Nephron (organoid): ENCODE results near the gene NDUFS2.

Experiments
- H3K27ac Mint-ChIP-seq, 3 experiments: 2 replicates each; pipeline ENCODE4 v1.8.0; 2020; ENCODE audit warnings: mixed read lengths in 3 of 3, mild to moderate bottlenecking in 2 of 3, moderate library complexity in 1 of 3
- H3K27me3 Mint-ChIP-seq: 2 replicates; pipeline ENCODE4 v1.8.0; 2021; ENCODE audit warnings: low read depth, mild to moderate bottlenecking, moderate library complexity, mixed read lengths
- H3K36me3 Mint-ChIP-seq: 2 replicates; pipeline ENCODE4 v1.8.0; 2020; ENCODE audit warnings: low read depth, mixed read lengths
- H3K4me1 Mint-ChIP-seq: 2 replicates; pipeline ENCODE4 v1.8.0; 2020; ENCODE audit warnings: mixed read lengths
- H3K4me3 Mint-ChIP-seq, 3 experiments: 2 replicates each; pipeline ENCODE4 v1.8.0; 2020; ENCODE audit warnings: mild to moderate bottlenecking in 3 of 3, mixed read lengths in 3 of 3, moderate library complexity in 2 of 3
- H3K9me3 Mint-ChIP-seq: 2 replicates; pipeline ENCODE4 v1.8.0; 2020; ENCODE audit warnings: mixed read lengths
- CTCF ChIP-seq, 3 experiments: fragments of 200-600 bp; sonication (generic); IDR thresholded peaks; one replicate each; pipeline ENCODE4 v1.5.0; 2021; ENCODE audit warnings: antibody characterized with exemption in 3 of 3; ENCODE audit not compliant: unreplicated experiment in 3 of 3

Gene NDUFS2

GRCh38 chr1:161159087-161159912 lies 42.9 kb upstream of the NDUFS2 start, which contains the start of gene USP21:
Gene USP21, plus strand, starts transcription at chr1:161159500. Its CDS starts 1,141 bp downstream, at chr1:161160641.
- TF ChIP-seq CTCF (IDR thresholded peaks at IDR 0.05; ENCODE audit: unreplicated experiment in 3 of 3): peak; percentile 13 to 35 (median 25)

GRCh38 chr1:161159913-161160243 lies 42.3 kb upstream of the NDUFS2 start:
- TF ChIP-seq CTCF (IDR thresholded peaks at IDR 0.05; ENCODE audit: unreplicated experiment in 3 of 3): no peak
- Mint-ChIP-seq H3K27me3 (no peaks in the 10 kb centered on the region), H3K4me3 (peak overlapping the region; percentile 91 to 96 (median 92)), H3K4me1 (peaks cover 54% of the 10 kb centered on the region), H3K36me3 (peaks cover 68% of the 10 kb centered on the region), H3K9me3 (no peaks in the 10 kb centered on the region), H3K27ac (peak overlapping the region; percentile 88 to 95 (median 91))

More at GRCh38 chr1:161159087-161159912, 42.9 kb upstream of the NDUFS2 start, which contains the start of gene USP21:
- Mint-ChIP-seq H3K4me1 (peaks cover 55% of the 10 kb centered on the region), H3K27me3 (no peaks in the 10 kb centered on the region), H3K9me3 (no peaks in the 10 kb centered on the region), H3K27ac (peak within 1 kb of the TSS; percentile 88 to 95 (median 91)), H3K4me3 (peak within 1 kb of the TSS; percentile 91 to 96 (median 92)), H3K36me3 (peaks cover 66% of the 10 kb centered on the region)

GRCh38 chr1:161160671-161161145 lies 41.5 kb upstream of the NDUFS2 start:
- Mint-ChIP-seq H3K9me3 (no peaks in the 10 kb centered on the region), H3K27me3 (no peaks in the 10 kb centered on the region), H3K27ac (peak overlapping the region; percentile 30 to 91 (median 79)), H3K4me1 (peaks cover 53% of the 10 kb centered on the region), H3K4me3 (peak overlapping the region; percentile 91 to 96 (median 92)), H3K36me3 (peaks cover 64% of the 10 kb centered on the region)
- TF ChIP-seq CTCF (IDR thresholded peaks at IDR 0.05; ENCODE audit: unreplicated experiment in 3 of 3): no peak

- TF ChIP-seq CTCF (IDR thresholded peaks at IDR 0.05; ENCODE audit: unreplicated experiment in 3 of 3): no peak
- H3K36me3 Mint-ChIP-seq: peaks cover 61% of the 10 kb centered on the region
These were observed 40.5 kb upstream of the NDUFS2 start for GRCh38 chr1:161161652-161162051.

GRCh38 chr1:161162052-161162451 lies 40.1 kb upstream of the NDUFS2 start:
- TF ChIP-seq CTCF (IDR thresholded peaks at IDR 0.05; ENCODE audit: unreplicated experiment in 3 of 3): no peak
- no peaks in the 10 kb centered on the region for H3K9me3 Mint-ChIP-seq
- peak overlapping the region in 1 of 3 experiments; percentile 31 for H3K27ac Mint-ChIP-seq
- H3K27me3 Mint-ChIP-seq: no peaks in the 10 kb centered on the region
- H3K4me3 Mint-ChIP-seq: peak overlapping the region; percentile 29 to 92 (median 73)
- H3K36me3 Mint-ChIP-seq: peaks cover 58% of the 10 kb centered on the region
- H3K4me1 Mint-ChIP-seq: peaks cover 61% of the 10 kb centered on the region

More at GRCh38 chr1:161161652-161162051, 40.5 kb upstream of the NDUFS2 start:
- Mint-ChIP-seq H3K27me3 (no peaks in the 10 kb centered on the region), H3K4me1 (peaks cover 61% of the 10 kb centered on the region), H3K4me3 (peak overlapping the region; percentile 63 to 96 (median 92)), H3K9me3 (no peaks in the 10 kb centered on the region), H3K27ac (peak overlapping the region in 1 of 3 experiments; percentile 31)
